K562 (cell line): ENCODE results near the gene IL20RB. TPM values are rescaled to one million over a fixed set of nuclear protein-coding genes. Genes with fewer than 3 reads are reported as not detected.

Experiments used
- ATAC-seq: fragments of 200-7000 bp; cut with Tn5 transposase; 3 replicates; pipeline ENCODE4 v1.9.1; 2020; ENCODE audit warnings: moderate library complexity
- BruUV-seq: library from RNA; stranded (reverse); fragments of 400-500 nt; replicated peaks from 2 replicates; lab custom pipeline; 2021; lab: Mats Ljungman, UMichigan
- CTCF ChIA-PET: fragments of 300-600 bp; formaldehyde crosslinking; extraction: SDS; loops from one replicate; lab custom pipeline; 2021; ENCODE audit warnings: low intra/inter-chr PET ratio; lab: Yijun Ruan, JAX
- POLR2A ChIA-PET: fragments of 300-600, 350-650 bp; sonication (Branson Sonifier 250); formaldehyde crosslinking; extraction: SDS; loops from one replicate; lab custom pipeline; 2021; ENCODE audit warnings: antibody characterized with exemption, inconsistent platforms; lab: Yijun Ruan, JAX
- DNase-seq, 4 experiments: peaks; one replicate each; pipeline versions ENCODE4 v3.0.0 to v3.0.0-alpha.2; 2011 to 2018; ENCODE audit warnings: low spot score in 3 of 4, mixed read lengths in 3 of 4; ENCODE audit errors: extremely low read depth in 1 of 4
- FAIRE-seq: peaks from 2 replicates; lab custom pipeline; 2011; peaks lifted over from hg19 to GRCh38; lab: Jason Lieb, UNC
- H2AFZ ChIP-seq: 2 replicates; pipeline ENCODE4 v1.6.0; 2011; ENCODE audit warnings: low read depth, low read length, control low read depth, inconsistent platforms
- H3K27ac ChIP-seq: fragments of 200-600 bp; 3 replicates; pipeline ENCODE4 v1.8.0; 2011; ENCODE audit warnings: low read depth, mild to moderate bottlenecking, control low read depth, inconsistent platforms, low read length, moderate library complexity, mixed read lengths; ENCODE audit errors: extremely low read depth
- H3K27me3 ChIP-seq, 2 experiments: fragments of 300-600 bp in 1 of 2; 2 replicates in 1 of 2; 3 replicates in 1 of 2; pipeline versions ENCODE4 v1.6.0 to v1.8.0; 2011; ENCODE audit warnings: inconsistent platforms in 2 of 2, low read length in 2 of 2, mild to moderate bottlenecking in 1 of 2, mixed read lengths in 1 of 2, moderate library complexity in 1 of 2; ENCODE audit not compliant: control insufficient read depth in 2 of 2, insufficient read depth in 2 of 2
- H3K36me3 ChIP-seq: fragments of 300-600 bp; 3 replicates; pipeline ENCODE4 v1.8.0; 2011; ENCODE audit warnings: mild to moderate bottlenecking, low read length, inconsistent platforms; ENCODE audit not compliant: control insufficient read depth, insufficient read depth
- H3K4me1 ChIP-seq, 2 experiments: fragments of 200-600 bp in 1 of 2; replicated peaks in 1 of 2; 2 replicates in 1 of 2; 3 replicates in 1 of 2; pipeline versions ENCODE4 v1.5.1 to v1.8.0; 2011; ENCODE audit warnings: inconsistent platforms in 2 of 2, low read length in 2 of 2, mild to moderate bottlenecking in 1 of 2, mixed read lengths in 1 of 2, moderate library complexity in 1 of 2; ENCODE audit not compliant: control insufficient read depth in 2 of 2, insufficient read depth in 2 of 2
- H3K4me2 ChIP-seq: 2 replicates; pipeline ENCODE4 v1.6.1; 2011; ENCODE audit warnings: low read length, control low read depth, inconsistent platforms, mixed read lengths; ENCODE audit not compliant: insufficient read depth
- H3K4me3 ChIP-seq: fragments of 200-600 bp; sonication (generic), shearing (Covaris generic); 2 replicates; pipeline ENCODE4 v1.5.1; 2016; ENCODE audit warnings: control low read depth, inconsistent platforms
- H3K79me2 ChIP-seq: fragments of 200-600 bp; 3 replicates; pipeline ENCODE4 v1.8.0; 2011; ENCODE audit warnings: low read length, inconsistent platforms; ENCODE audit not compliant: control insufficient read depth, insufficient read depth
- H3K9ac ChIP-seq, 2 experiments: 2 replicates each; pipeline versions ENCODE4 v1.6.0 to v1.6.1; 2011; ENCODE audit warnings: low read depth in 2 of 2, low read length in 2 of 2, control low read depth in 1 of 2, inconsistent platforms in 1 of 2, mild to moderate bottlenecking in 1 of 2, mixed read lengths in 1 of 2; ENCODE audit not compliant: insufficient read depth in 1 of 2
- H3K9me1 ChIP-seq: one replicate; pipeline ENCODE4 v1.6.0; 2011; ENCODE audit warnings: inconsistent platforms, mild to moderate bottlenecking, low read length, moderate library complexity; ENCODE audit not compliant: control insufficient read depth, insufficient read depth
- H3K9me3 ChIP-seq: replicated peaks from 2 replicates; pipeline ENCODE4 v1.5.1; 2011; ENCODE audit warnings: low read depth, low read length, inconsistent platforms; ENCODE audit not compliant: control insufficient read depth, insufficient read depth
- H4K20me1 ChIP-seq: replicated peaks from 2 replicates; pipeline ENCODE4 v1.6.1; 2011; ENCODE audit warnings: low read length, inconsistent platforms, mixed read lengths; ENCODE audit not compliant: control insufficient read depth, insufficient read depth
- DACH1 ChIP-seq: fragments of 450-650 bp; IDR thresholded peaks from 2 replicates; pipeline ENCODE4 v1.6.1; 2018; ENCODE audit not compliant: partially characterized antibody
- E2F3 ChIP-seq: fragments of 250-450 bp; sonication (Bioruptor Pico); IDR thresholded peaks from 2 replicates; pipeline ENCODE4 v1.4.0; 2020; ENCODE audit warnings: mild to moderate bottlenecking
- EHMT2 ChIP-seq: fragments of 450-650 bp; IDR thresholded peaks from 2 replicates; pipeline ENCODE4 v1.6.1; 2018; ENCODE audit warnings: antibody characterized with exemption
- FOXA1 ChIP-seq: fragments of 450-650 bp; IDR thresholded peaks from 2 replicates; pipeline ENCODE4 v1.6.1; 2016; ENCODE audit warnings: mild to moderate bottlenecking, borderline replicate concordance
- HNRNPK ChIP-seq: fragments of 200-400 bp; formaldehyde crosslinking; IDR thresholded peaks from one replicate; pipeline ENCODE4 v1.6.1; 2018; ENCODE audit warnings: mild to moderate bottlenecking, low read depth, low read length; ENCODE audit not compliant: poor library complexity, severe bottlenecking
- MCM2 ChIP-seq: fragments of 450-650 bp; IDR thresholded peaks from 2 replicates; pipeline ENCODE4 v1.6.1; 2017; ENCODE audit warnings: low read depth, mild to moderate bottlenecking
- MECOM ChIP-seq: fragments of 250-450 bp; sonication (Bioruptor Pico); IDR thresholded peaks from 2 replicates; pipeline ENCODE4 v1.8.0; 2022; ENCODE audit warnings: inconsistent platforms
- MTA3 ChIP-seq: fragments of 450-650 bp; formaldehyde crosslinking; IDR thresholded peaks from 2 replicates; pipeline ENCODE4 v1.6.1; 2017; ENCODE audit warnings: mild to moderate bottlenecking, borderline replicate concordance
- RNF2 ChIP-seq: sonication (generic); IDR thresholded peaks from 2 replicates; pipeline ENCODE4 v1.6.1; 2016
- TBL1XR1 ChIP-seq, 2 experiments: IDR thresholded peaks; 2 replicates each; pipeline ENCODE4 v1.6.1; 2012; ENCODE audit warnings: improper control_type of control experiment in 2 of 2, low read length in 2 of 2, mild to moderate bottlenecking in 1 of 2
- TCFL5 ChIP-seq: fragments of 250-450 bp; sonication (Bioruptor Pico); conservative IDR thresholded peaks from 2 replicates; pipeline ENCODE4 v1.6.1; 2021; ENCODE audit warnings: mild to moderate bottlenecking, moderate library complexity, matching md5 sums
- U2AF2 ChIP-seq: fragments of 200-400 bp; formaldehyde crosslinking; optimal IDR thresholded peaks from 2 replicates; pipeline ENCODE3; 2017; ENCODE audit warnings: low read depth, mild to moderate bottlenecking, low read length
- ZKSCAN1 ChIP-seq: fragments of 150-350 bp; IDR thresholded peaks from 2 replicates; pipeline ENCODE4 v1.6.1; 2016; ENCODE audit warnings: low read depth, low read length
- WGBS: fragments of 100-300 bp; shearing (Covaris generic); methylation state at CpG from one replicate; pipeline ENCODE4 v1.1.6; 2016; ENCODE audit warnings: low coverage, mixed read lengths; ENCODE audit not compliant: insufficient coverage; ENCODE audit errors: missing lambda C conversion rate; 5-methylcytosine and 5-hydroxymethylcytosine counted together
- in situ Hi-C: fragments of 300-500 bp; cut with MboI; formaldehyde crosslinking; loops from 4 replicates; pipeline ENCODE4 v1.15.0; 2018; ENCODE audit warnings: inconsistent platforms, mixed read lengths
- intact Hi-C: fragments of 100-400 bp; cut with micrococcal nuclease; formaldehyde crosslinking; loops from 2 replicates; pipeline ENCODE4 v1.14.2; 2022
- polyA plus RNA-seq, 8 experiments: library from polyadenylated mRNA; depleted of rRNA in 4 of 8; stranded (reverse) in 5 of 8; unstranded in 3 of 8; fragments of >200 nt; fragmentation: Nextera tagmentation in 2 of 8; fragmentation: Illumina TruSeq in 1 of 8; extraction: Ambion mirVana in 2 of 8; extraction: Trizol in 1 of 8; gene quantifications; 2 replicates each; pipeline versions ENCODE4 v1.2.1 to v1.2.3, GENCODE V29; 2011 to 2014; ENCODE audit warnings: inconsistent platforms in 1 of 8, missing spikeins in 1 of 8
- total RNA-seq, 7 experiments: library from RNA; depleted of rRNA in 6 of 7; stranded (reverse); fragments of >200 nt in 6 of 7; fragmentation: Illumina TruSeq in 2 of 7; extraction: Trizol in 2 of 7; gene quantifications; 2 replicates each; pipeline versions ENCODE4 v1.2.1 to v1.2.3, GENCODE V29; 2011 to 2021; ENCODE audit warnings: low replicate concordance in 1 of 7
- TF ChIP-seq, protein P1 (sequence below): fragments of 450-650 bp; IDR thresholded peaks from 2 replicates; pipeline ENCODE4 v1.6.1; 2018; ENCODE audit warnings: mild to moderate bottlenecking, low read depth; ENCODE audit not compliant: partially characterized antibody

The IL20RB gene
- total and polyA plus RNA-seq, 9 of the 15 experiments (the other 6 are each of a cell fraction or from before 2014, with no cell fraction given) = 0.77 to 9.9 (median 6.1) TPM

DNA sequence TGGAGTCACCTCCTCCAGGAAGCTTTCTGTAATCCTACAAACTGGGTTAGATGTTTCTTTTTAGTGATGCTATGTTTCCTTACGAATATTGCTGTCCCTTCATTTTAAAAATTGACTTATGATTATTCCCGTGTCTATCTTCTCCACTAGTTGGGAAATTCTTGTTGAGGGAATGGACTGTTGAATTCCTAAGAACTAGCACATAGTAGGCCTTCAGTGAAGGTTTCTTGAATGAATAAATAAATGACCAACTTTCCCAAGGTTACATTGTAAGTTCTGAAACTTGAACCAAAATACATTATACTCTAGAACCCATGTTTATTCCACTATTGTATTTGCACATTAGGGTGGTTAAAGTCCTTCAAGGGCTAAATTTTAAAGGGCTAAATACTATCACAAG is 812 bp upstream of the IL20RB start (continued):
- TF ChIP-seq HNRNPK = no peak
- TF ChIP-seq, protein P1, sequence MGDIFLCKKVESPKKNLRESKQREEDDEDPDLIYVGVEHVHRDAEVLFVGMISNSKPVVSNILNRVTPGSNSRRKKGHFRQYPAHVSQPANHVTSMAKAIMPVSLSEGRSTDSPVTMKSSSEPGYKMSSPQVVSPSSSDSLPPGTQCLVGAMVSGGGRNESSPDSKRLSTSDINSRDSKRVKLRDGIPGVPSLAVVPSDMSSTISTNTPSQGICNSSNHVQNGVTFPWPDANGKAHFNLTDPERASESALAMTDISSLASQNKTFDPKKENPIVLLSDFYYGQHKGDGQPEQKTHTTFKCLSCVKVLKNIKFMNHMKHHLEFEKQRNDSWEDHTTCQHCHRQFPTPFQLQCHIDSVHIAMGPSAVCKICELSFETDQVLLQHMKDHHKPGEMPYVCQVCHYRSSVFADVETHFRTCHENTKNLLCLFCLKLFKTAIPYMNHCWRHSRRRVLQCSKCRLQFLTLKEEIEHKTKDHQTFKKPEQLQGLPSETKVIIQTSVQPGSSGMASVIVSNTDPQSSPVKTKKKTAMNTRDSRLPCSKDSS = no peak
- no peak for TF ChIP-seq MCM2
- no peak for TF ChIP-seq RNF2
- no peak for TF ChIP-seq MTA3
- TF ChIP-seq MECOM (CRISPR knock-in tag) = no peak
- TF ChIP-seq ZKSCAN1 = peak; percentile 86
- TF ChIP-seq TBL1XR1 (IDR thresholded peaks at IDR 0.05; ENCODE audit: low read length in 2 of 2) = no peak
- TF ChIP-seq EHMT2 = no peak
- no peak for TF ChIP-seq TCFL5 (CRISPR knock-in tag)

GRCh38 chr3:136958939-136959338 is 1.2 kb downstream of the IL20RB start:
- no peaks in the 10 kb centered on the region for H3K27me3 ChIP-seq
- intact Hi-C loops = loop anchor here (5.0 kb wide), 2 partner anchors 97 to 207 kb away; partner anchors contain the start of genes NCK1 and STAG1
- peak overlapping the region; percentile 23; the same call in 1 of the 2 replicates for H3K4me3 ChIP-seq
- ChIA-PET POLR2A (interaction anchor here (0.5 to 1.8 kb wide), 3 partner anchors 207 to 1739 kb away, joined by 3 to 7 read pairs (median 3); partner anchors contain the start of gene STAG1), CTCF (no interaction called here)
- ATAC-seq (no peak), FAIRE-seq (no peak), DNase-seq (no peak)
- H3K4me1 ChIP-seq = peaks cover 0 to 14% of the 10 kb centered on the region in 2 experiments; a peak in 3 of 5 replicates
- H3K9me1 ChIP-seq = no peaks in the 10 kb centered on the region
- no peaks in the 10 kb centered on the region for H3K36me3 ChIP-seq
- in situ Hi-C loops = no loop called here
- H2AFZ ChIP-seq = no peak overlapping the region
- 28% methylated on average over 2 of the region's 2 CpGs for WGBS
- H4K20me1 ChIP-seq = no peaks in the 10 kb centered on the region
- H3K9me3 ChIP-seq = no peaks in the 10 kb centered on the region
- no TSS peak for BruUV-seq
- H3K4me2 ChIP-seq = peak overlapping the region; percentile 46; the same call in 1 of the 2 replicates
- no peak overlapping the region for H3K27ac ChIP-seq
- H3K79me2 ChIP-seq = no peaks in the 10 kb centered on the region
- H3K9ac ChIP-seq = no peak overlapping the region; a peak in 1 of 4 replicates
- TF ChIP-seq E2F3 (CRISPR knock-in tag) = no peak
- no peak for TF ChIP-seq FOXA1
- TF ChIP-seq DACH1 = no peak
- TF ChIP-seq U2AF2 = no peak
